ENCODE measurements around the gene TAMALIN.

GRCh38 chr12:52043386-52044212 lies 36.9 kb downstream of the TAMALIN start:
- no peak for TF ChIP-seq EZH2 (IDR thresholded peaks at IDR 0.05)
- no peak for TF ChIP-seq POLR2AphosphoS5 (IDR thresholded peaks at IDR 0.05; ENCODE audit: borderline replicate concordance, low read depth, low read length)
